Lower leg skin (tissue), 4 donors: Measurements from ENCODE around the gene LRRC32. TPM values are rescaled to one million over a fixed set of nuclear protein-coding genes. Genes with fewer than 3 reads are reported as not detected.

Source experiments
- DNase-seq, 2 donors: peaks; one replicate each; pipeline ENCODE4 v3.0.0-alpha.2; 2019; ENCODE audit warnings: low spot score in 2 of 2
- H3K4me3 ChIP-seq: fragments of 200-600 bp; sonication (generic); 2 replicates; pipeline ENCODE4 v1.5.1; 2017; ENCODE audit warnings: mild to moderate bottlenecking, low read depth; ENCODE audit not compliant: poor library complexity, severe bottlenecking
- CTCF ChIP-seq, 3 donors: fragments of 450-650 bp; IDR thresholded peaks; one replicate each; pipeline ENCODE4 v1.5.1; 2016; ENCODE audit warnings: antibody characterized with exemption in 3 of 3, mild to moderate bottlenecking in 3 of 3, moderate library complexity in 2 of 3
- POLR2A ChIP-seq, 2 donors: fragments of 450-650 bp; IDR thresholded peaks; one replicate each; pipeline ENCODE4 v1.6.1; 2016 to 2017; ENCODE audit warnings: antibody characterized with exemption in 2 of 2, mild to moderate bottlenecking in 1 of 2, moderate library complexity in 1 of 2
- WGBS, 2 donors: methylation state at CpG; one replicate each; pipeline ENCODE4 v1.1.5; 2018; 5-methylcytosine and 5-hydroxymethylcytosine counted together
- intact Hi-C: fragments of 100-400 bp; cut with DNase I; formaldehyde crosslinking; loops from one replicate; pipeline ENCODE4 v1.15.0; 2023; ENCODE audit warnings: low total_unique reads
- total RNA-seq, 4 donors: library from RNA; depleted of rRNA; stranded (reverse); fragments of >200 nt; gene quantifications; one replicate each; pipeline ENCODE4 v1.1.0, GENCODE V29; 2016

The LRRC32 gene
- total RNA-seq, 4 donors from 2014 or later: 9.0 to 42.5 (median 18.7) TPM

- TF ChIP-seq CTCF (IDR thresholded peaks at IDR 0.05) (no peak), POLR2A (IDR thresholded peaks at IDR 0.05) (no peak)
- intact Hi-C loops: no loop called here
- H3K4me3 ChIP-seq: no peak overlapping the region
- DNase-seq: no peak
- WGBS, 2 donors: 93 to 96% methylated on average over 12 to 13 of the region's 13 CpGs
Observed at GRCh38 chr11:76707293-76707825, 36.8 kb upstream of the LRRC32 start.

GRCh38 chr11:76706667-76707066, 36.1 kb upstream of the LRRC32 start:
- DNase-seq: no peak
- WGBS, 2 donors: 67 to 68% methylated on average over 5 of the region's 5 CpGs
- no peak overlapping the region for H3K4me3 ChIP-seq
- TF ChIP-seq POLR2A (IDR thresholded peaks at IDR 0.05): no peak
- TF ChIP-seq CTCF (IDR thresholded peaks at IDR 0.05): no peak
- intact Hi-C loops: no loop called here

- WGBS, 2 donors: 86 to 95% methylated on average over 5 of the region's 5 CpGs
- intact Hi-C loops: no loop called here
Observed at GRCh38 chr11:76705826-76706225, 35.3 kb upstream of the LRRC32 start.

GRCh38 chr11:76704171-76704948, 33.8 kb upstream of the LRRC32 start:
- WGBS, 2 donors: 72 to 75% methylated on average over 5 of the region's 5 CpGs
- intact Hi-C loops: no loop called here
- no peak for DNase-seq
- H3K4me3 ChIP-seq: no peak overlapping the region
- TF ChIP-seq CTCF (IDR thresholded peaks at IDR 0.05): no peak
- TF ChIP-seq POLR2A (IDR thresholded peaks at IDR 0.05): no peak

More at GRCh38 chr11:76705826-76706225, 35.3 kb upstream of the LRRC32 start:
- H3K4me3 ChIP-seq: no peak overlapping the region
- no peak for TF ChIP-seq POLR2A (IDR thresholded peaks at IDR 0.05)
- DNase-seq: no peak

- no peak for TF ChIP-seq CTCF (IDR thresholded peaks at IDR 0.05)
- no peak for TF ChIP-seq POLR2A (IDR thresholded peaks at IDR 0.05)
- intact Hi-C loops: no loop called here
- H3K4me3 ChIP-seq: no peak overlapping the region
- 88 to 100% methylated on average over 1 of the region's 1 CpG for WGBS, 2 donors
- DNase-seq: no peak
Observed at GRCh38 chr11:76703707-76704106, 33.2 kb upstream of the LRRC32 start.

- 91 to 94% methylated on average over 3 of the region's 3 CpGs for WGBS, 2 donors
- H3K4me3 ChIP-seq: no peak overlapping the region
- DNase-seq: no peak
- no peak for TF ChIP-seq CTCF (IDR thresholded peaks at IDR 0.05)
- TF ChIP-seq POLR2A (IDR thresholded peaks at IDR 0.05): no peak
- intact Hi-C loops: no loop called here
Observed at GRCh38 chr11:76702336-76703128, 32.0 kb upstream of the LRRC32 start.
